ENCODE results near the gene CTBP1.

- TF ChIP-seq POLR2A (IDR thresholded peaks at IDR 0.05; ENCODE audit: extremely low read depth, insufficient read length) (no peak), MAX (IDR thresholded peaks at IDR 0.05; ENCODE audit: low read depth, low read length) (no peak), MYC (IDR thresholded peaks at IDR 0.05; ENCODE audit: low read depth, low read length) (no peak)
- TF ChIP-seq, protein P1, sequence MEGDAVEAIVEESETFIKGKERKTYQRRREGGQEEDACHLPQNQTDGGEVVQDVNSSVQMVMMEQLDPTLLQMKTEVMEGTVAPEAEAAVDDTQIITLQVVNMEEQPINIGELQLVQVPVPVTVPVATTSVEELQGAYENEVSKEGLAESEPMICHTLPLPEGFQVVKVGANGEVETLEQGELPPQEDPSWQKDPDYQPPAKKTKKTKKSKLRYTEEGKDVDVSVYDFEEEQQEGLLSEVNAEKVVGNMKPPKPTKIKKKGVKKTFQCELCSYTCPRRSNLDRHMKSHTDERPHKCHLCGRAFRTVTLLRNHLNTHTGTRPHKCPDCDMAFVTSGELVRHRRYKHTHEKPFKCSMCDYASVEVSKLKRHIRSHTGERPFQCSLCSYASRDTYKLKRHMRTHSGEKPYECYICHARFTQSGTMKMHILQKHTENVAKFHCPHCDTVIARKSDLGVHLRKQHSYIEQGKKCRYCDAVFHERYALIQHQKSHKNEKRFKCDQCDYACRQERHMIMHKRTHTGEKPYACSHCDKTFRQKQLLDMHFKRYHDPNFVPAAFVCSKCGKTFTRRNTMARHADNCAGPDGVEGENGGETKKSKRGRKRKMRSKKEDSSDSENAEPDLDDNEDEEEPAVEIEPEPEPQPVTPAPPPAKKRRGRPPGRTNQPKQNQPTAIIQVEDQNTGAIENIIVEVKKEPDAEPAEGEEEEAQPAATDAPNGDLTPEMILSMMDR (IDR thresholded peaks at IDR 0.05; ENCODE audit: low read depth, low read length): no peak
Measured at GRCh38 chr4:1221155-1221870, 27.6 kb downstream of the CTBP1 start.

Data from NB4 (cell line).